B cell (primary cell): ENCODE data around the gene UGT1A4. TPM values are rescaled to one million over a fixed set of nuclear protein-coding genes. Genes with fewer than 3 reads are reported as not detected.
A peak's percentile ranks its signal among the peaks of the same experiment; 100 is the strongest.

Experiments used
- ATAC-seq: fragments of 200-7000 bp; cut with Tn5 transposase; one replicate; pipeline ENCODE4 v1.10.0; 2021; ENCODE audit warnings: low read depth, mild to moderate bottlenecking, moderate number of reproducible peaks, moderate library complexity
- CTCF ChIA-PET: fragments of 350-600 bp; sonication (Branson Sonifier 250); formaldehyde crosslinking; loops from one replicate; lab custom pipeline; 2021; ENCODE audit warnings: antibody characterized with exemption, inconsistent platforms; lab: Charles Lee
- POLR2A ChIA-PET: fragments of 350-600 bp; sonication (Branson Sonifier 250); formaldehyde crosslinking; loops from one replicate; lab custom pipeline; 2021; ENCODE audit warnings: antibody characterized with exemption; lab: Charles Lee
- DNase-seq: peaks from one replicate; pipeline ENCODE4 v3.0.0; 2013
- H2AFZ ChIP-seq: 2 replicates; pipeline ENCODE4 v1.6.1; 2012; ENCODE audit warnings: mild to moderate bottlenecking, low read depth, low read length; ENCODE audit not compliant: insufficient read depth, poor library complexity, severe bottlenecking
- H3K27ac ChIP-seq, 2 donors: 1 replicate in 1 of 2; 2 replicates in 1 of 2; pipeline ENCODE4 v1.5.1; 2012 to 2013; ENCODE audit warnings: low read length in 2 of 2, mild to moderate bottlenecking in 2 of 2, moderate library complexity in 1 of 2
- H3K27me3 ChIP-seq, 4 experiments: fragments of 200-600 bp in 1 of 4; sonication (generic) in 1 of 4; replicated peaks in 1 of 4; 1 replicate in 2 of 4; 2 replicates in 2 of 4; pipeline versions ENCODE4 v1.6.1 to v1.7.0; 2013 to 2016; ENCODE audit warnings: low read length in 3 of 4, mild to moderate bottlenecking in 2 of 4, mixed read lengths in 1 of 4, moderate library complexity in 1 of 4; ENCODE audit not compliant: insufficient read depth in 4 of 4, control insufficient read depth in 3 of 4; ENCODE audit errors: control extremely low read depth in 1 of 4
- H3K36me3 ChIP-seq, 2 experiments: replicated peaks in 1 of 2; 1 replicate in 1 of 2; 2 replicates in 1 of 2; pipeline versions ENCODE4 v1.6.1 to v1.7.1; 2013; ENCODE audit warnings: low read length in 1 of 2; ENCODE audit not compliant: insufficient read depth in 2 of 2, control insufficient read depth in 1 of 2; ENCODE audit errors: control extremely low read depth in 1 of 2, extremely low read depth in 1 of 2
- H3K4me1 ChIP-seq, 2 donors: fragments of 200-600 bp in 1 of 2; sonication (generic) in 1 of 2; 1 replicate in 1 of 2; 2 replicates in 1 of 2; pipeline versions ENCODE4 v1.5.1 to v1.6.1; 2013 to 2017; ENCODE audit warnings: low read length in 2 of 2; ENCODE audit not compliant: control insufficient read depth in 2 of 2, insufficient read depth in 2 of 2
- H3K4me2 ChIP-seq: replicated peaks from 2 replicates; pipeline ENCODE3; 2012; ENCODE audit warnings: mild to moderate bottlenecking, low read depth, low read length; ENCODE audit not compliant: poor library complexity, severe bottlenecking
- H3K4me3 ChIP-seq, 5 experiments: fragments of 200-600 bp in 1 of 5; sonication (generic) in 1 of 5; 1 replicate in 3 of 5; 2 replicates in 2 of 5; pipeline versions ENCODE4 v1.5.1 to v1.7.0; 2011 to 2016; ENCODE audit warnings: low read length in 4 of 5, mild to moderate bottlenecking in 4 of 5, low read depth in 2 of 5, control low read depth in 1 of 5, moderate library complexity in 1 of 5; ENCODE audit not compliant: insufficient read depth in 1 of 5; ENCODE audit errors: control extremely low read depth in 1 of 5, extremely low read depth in 1 of 5
- H3K79me2 ChIP-seq: fragments of 200-600 bp; sonication (generic); one replicate; pipeline ENCODE4 v1.6.0; 2016; ENCODE audit warnings: low read length; ENCODE audit not compliant: control insufficient read depth, insufficient read depth
- H3K9ac ChIP-seq: fragments of 200-600 bp; sonication (generic); 2 replicates; pipeline ENCODE4 v1.6.1; 2017; ENCODE audit warnings: mild to moderate bottlenecking, low read length, moderate library complexity
- H3K9me3 ChIP-seq, 3 donors: one replicate each; pipeline versions ENCODE4 v1.6.1 to v1.7.1; 2013; ENCODE audit warnings: low read length in 2 of 3; ENCODE audit not compliant: control insufficient read depth in 2 of 3, insufficient read depth in 1 of 3; ENCODE audit errors: control extremely low read depth in 1 of 3
- H4K20me1 ChIP-seq: 2 replicates; pipeline ENCODE4 v1.6.0; 2012; ENCODE audit warnings: mild to moderate bottlenecking, low read length; ENCODE audit not compliant: insufficient read depth, control insufficient read depth, poor library complexity, severe bottlenecking
- H3K27ac Mint-ChIP-seq: one replicate; pipeline ENCODE4 v1.8.0; 2021; ENCODE audit warnings: mixed read lengths
- H3K27me3 Mint-ChIP-seq: one replicate; pipeline ENCODE4 v1.8.0; 2021; ENCODE audit warnings: mixed read lengths
- H3K4me1 Mint-ChIP-seq: one replicate; pipeline ENCODE4 v1.8.0; 2021; ENCODE audit warnings: mixed read lengths
- H3K4me3 Mint-ChIP-seq: one replicate; pipeline ENCODE4 v1.8.0; 2021; ENCODE audit warnings: mixed read lengths
- H3K9me3 Mint-ChIP-seq: one replicate; pipeline ENCODE4 v1.8.0; 2022; ENCODE audit warnings: mixed read lengths; ENCODE audit not compliant: insufficient read depth
- EZH2 ChIP-seq: IDR thresholded peaks from 2 replicates; pipeline ENCODE4 v1.6.1; 2012; ENCODE audit warnings: borderline replicate concordance, low read depth, mild to moderate bottlenecking, moderate library complexity, low read length; ENCODE audit not compliant: insufficient read depth, poor library complexity, severe bottlenecking
- WGBS: methylation state at CpG from one replicate; pipeline ENCODE4 v1.1.5; 2013; ENCODE audit warnings: missing lambda C conversion rate; ENCODE audit not compliant: insufficient coverage; 5-methylcytosine and 5-hydroxymethylcytosine counted together
- intact Hi-C: fragments of 100-400 bp; cut with micrococcal nuclease; formaldehyde crosslinking; loops from one replicate; pipeline ENCODE4 v1.10.0; 2022
- polyA plus RNA-seq: library from polyadenylated mRNA; depleted of rRNA; stranded (reverse); fragments of >200 nt; gene quantifications from 2 replicates; pipeline ENCODE4 v1.2.3, GENCODE V29; 2012
- total RNA-seq, 2 donors: library from RNA; stranded (reverse); fragments of 120-200 nt in 1 of 2; gene quantifications; 1 replicate in 1 of 2; 2 replicates in 1 of 2; pipeline versions ENCODE4 v1.2.3 to v1.2.4, GENCODE V29; 2013 to 2022
- TF ChIP-seq, protein P1 (sequence below): fragments of 200-600 bp; IDR thresholded peaks from one replicate; pipeline ENCODE4 v1.8.0; 2022; ENCODE audit warnings: antibody characterized with exemption, mild to moderate bottlenecking

Gene UGT1A4
- total and polyA plus RNA-seq, 2 donors (not counting 1 experiment from before 2014, with no cell fraction given) = not detected

GRCh38 chr2:233680361-233681045, 38.0 kb upstream of the UGT1A4 start:
- no peak overlapping the region for H3K4me3 Mint-ChIP-seq
- intact Hi-C loops = no loop called here
- peaks cover 0 to 6% of the 10 kb centered on the region in 2 donors for H3K4me1 ChIP-seq
- H3K27me3 ChIP-seq = no peaks in the 10 kb centered on the region
- H4K20me1 ChIP-seq = no peaks in the 10 kb centered on the region
- no peak overlapping the region for H3K4me2 ChIP-seq
- no peak overlapping the region for H3K4me3 ChIP-seq
- H2AFZ ChIP-seq = no peak overlapping the region
- no peak overlapping the region for H3K27ac ChIP-seq
- no peak for DNase-seq
- TF ChIP-seq, protein P1, sequence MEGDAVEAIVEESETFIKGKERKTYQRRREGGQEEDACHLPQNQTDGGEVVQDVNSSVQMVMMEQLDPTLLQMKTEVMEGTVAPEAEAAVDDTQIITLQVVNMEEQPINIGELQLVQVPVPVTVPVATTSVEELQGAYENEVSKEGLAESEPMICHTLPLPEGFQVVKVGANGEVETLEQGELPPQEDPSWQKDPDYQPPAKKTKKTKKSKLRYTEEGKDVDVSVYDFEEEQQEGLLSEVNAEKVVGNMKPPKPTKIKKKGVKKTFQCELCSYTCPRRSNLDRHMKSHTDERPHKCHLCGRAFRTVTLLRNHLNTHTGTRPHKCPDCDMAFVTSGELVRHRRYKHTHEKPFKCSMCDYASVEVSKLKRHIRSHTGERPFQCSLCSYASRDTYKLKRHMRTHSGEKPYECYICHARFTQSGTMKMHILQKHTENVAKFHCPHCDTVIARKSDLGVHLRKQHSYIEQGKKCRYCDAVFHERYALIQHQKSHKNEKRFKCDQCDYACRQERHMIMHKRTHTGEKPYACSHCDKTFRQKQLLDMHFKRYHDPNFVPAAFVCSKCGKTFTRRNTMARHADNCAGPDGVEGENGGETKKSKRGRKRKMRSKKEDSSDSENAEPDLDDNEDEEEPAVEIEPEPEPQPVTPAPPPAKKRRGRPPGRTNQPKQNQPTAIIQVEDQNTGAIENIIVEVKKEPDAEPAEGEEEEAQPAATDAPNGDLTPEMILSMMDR = no peak
- no peak for TF ChIP-seq EZH2
- no peaks in the 10 kb centered on the region for H3K36me3 ChIP-seq
- H3K4me1 Mint-ChIP-seq = peaks cover 16% of the 10 kb centered on the region
- no peaks in the 10 kb centered on the region for H3K9me3 ChIP-seq
- H3K9me3 Mint-ChIP-seq = no peaks in the 10 kb centered on the region
- CTCF ChIA-PET = interaction anchor here (0.5 kb wide), 1 partner anchor 687 kb away, joined by 4 read pairs; no protein-coding TSS in a partner anchor
- no peak overlapping the region for H3K9ac ChIP-seq
- 90% methylated on average over 3 of the region's 4 CpGs for WGBS
- H3K27me3 Mint-ChIP-seq = peaks cover 8% of the 10 kb centered on the region
- POLR2A ChIA-PET = no interaction called here
- no peak for ATAC-seq
- H3K27ac Mint-ChIP-seq = no peak overlapping the region
- H3K79me2 ChIP-seq = no peaks in the 10 kb centered on the region

DNA sequence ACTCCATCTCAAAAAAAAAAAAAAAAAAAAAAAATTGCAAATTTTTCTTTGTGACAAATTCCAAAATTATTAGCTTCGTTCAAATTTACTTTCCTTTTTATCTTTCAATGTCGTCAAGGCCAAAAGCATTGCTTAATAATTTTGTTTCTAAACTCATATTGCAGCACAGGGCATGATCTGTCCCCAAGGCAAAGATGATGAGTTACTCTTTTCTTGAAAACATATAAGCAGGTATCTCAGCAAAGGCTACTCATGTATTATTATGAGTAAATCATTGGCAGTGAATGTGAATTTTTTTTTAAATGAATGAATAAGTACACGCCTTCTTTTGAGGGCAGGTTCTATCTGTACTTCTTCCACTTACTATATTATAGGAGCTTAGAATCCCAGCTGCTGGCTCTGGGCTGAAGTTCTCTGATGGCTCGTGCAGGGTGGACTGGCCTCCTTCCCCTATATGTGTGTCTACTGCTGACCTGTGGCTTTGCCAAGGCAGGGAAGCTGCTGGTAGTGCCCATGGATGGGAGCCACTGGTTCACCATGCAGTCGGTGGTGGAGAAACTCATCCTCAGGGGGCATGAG, 36.9 kb upstream of the UGT1A4 start, which contains the start of gene UGT1A7:
Gene UGT1A7, plus strand, starts transcription at position 381 of the 579 bp plus-strand sequence. Its CDS starts 37 bp downstream, at position 418.
- no peaks in the 10 kb centered on the region for H4K20me1 ChIP-seq
- H2AFZ ChIP-seq = no peak within 1 kb of the TSS
- H3K9ac ChIP-seq = no peak within 1 kb of the TSS
- H3K27me3 ChIP-seq = no peaks in the 10 kb centered on the region
- Mint-ChIP-seq H3K4me3 (no peak within 1 kb of the TSS), H3K27me3 (peaks cover 8% of the 10 kb centered on the region), H3K27ac (no peak within 1 kb of the TSS), H3K4me1 (peaks cover 16% of the 10 kb centered on the region), H3K9me3 (no peaks in the 10 kb centered on the region)
- no peak for ATAC-seq
- ChIA-PET CTCF (no interaction called here), POLR2A (no interaction called here)
- H3K27ac ChIP-seq = no peak within 1 kb of the TSS
- no peaks in the 10 kb centered on the region for H3K36me3 ChIP-seq
- intact Hi-C loops = no loop called here
- H3K4me2 ChIP-seq = peak within 1 kb of the TSS; percentile 32
- no peaks in the 10 kb centered on the region for H3K79me2 ChIP-seq
- H3K9me3 ChIP-seq = no peaks in the 10 kb centered on the region
- H3K4me1 ChIP-seq = peaks cover 0 to 6% of the 10 kb centered on the region in 2 donors
- no peak for DNase-seq
- WGBS = no CpG with 5 or more reads among the region's 5 CpGs
- H3K4me3 ChIP-seq = no peak within 1 kb of the TSS
- TF ChIP-seq, protein P1 = no peak
- TF ChIP-seq EZH2 = no peak
